HG03442 (cell line): ENCODE results near the gene B3GALT5.

Experiments
- ATAC-seq: cut with Tn5 transposase; IDR thresholded peaks from one replicate; pipeline ENCODE4 v1.9.1; 2021; ENCODE audit warnings: mild to moderate bottlenecking, moderate library complexity; ENCODE audit not compliant: unreplicated experiment

The B3GALT5 gene

DNA sequence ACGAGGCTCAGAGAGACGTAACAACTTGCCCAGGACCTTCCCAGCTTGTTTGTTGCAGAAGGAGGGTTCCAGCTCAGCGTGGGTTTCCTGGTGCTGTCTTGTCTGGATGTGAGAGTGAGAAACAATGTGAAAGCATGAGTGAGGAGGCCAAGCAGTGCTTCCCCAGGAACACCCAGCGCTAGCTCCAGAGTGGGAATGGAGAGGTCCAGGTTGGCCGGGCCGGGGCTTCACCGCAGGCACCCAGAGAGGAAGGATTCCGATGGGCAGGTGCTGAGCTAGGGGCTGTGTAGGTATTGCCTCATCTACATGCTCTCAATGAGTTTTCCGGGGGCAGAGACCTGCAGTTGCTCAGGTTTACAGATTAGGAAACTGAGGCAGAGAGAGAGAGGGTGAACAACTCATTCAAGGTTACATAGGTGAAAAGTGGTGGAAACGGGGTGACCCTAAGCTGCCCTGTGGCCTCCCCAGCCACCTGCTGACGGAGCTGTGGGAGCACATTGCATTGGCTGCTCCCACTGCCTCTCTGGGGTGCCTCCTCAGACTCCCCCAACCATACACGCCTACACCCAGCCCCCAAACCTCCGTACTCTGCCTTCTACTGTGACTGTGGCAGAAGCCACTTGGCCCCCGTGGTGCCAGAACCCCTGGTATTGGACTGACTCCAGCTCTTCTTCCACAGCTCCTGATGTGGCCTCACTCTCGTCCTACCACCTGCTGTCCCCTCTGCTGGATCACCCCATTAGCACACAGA, 51.2 kb downstream of the B3GALT5 start:
- ATAC-seq = no peak

DNA sequence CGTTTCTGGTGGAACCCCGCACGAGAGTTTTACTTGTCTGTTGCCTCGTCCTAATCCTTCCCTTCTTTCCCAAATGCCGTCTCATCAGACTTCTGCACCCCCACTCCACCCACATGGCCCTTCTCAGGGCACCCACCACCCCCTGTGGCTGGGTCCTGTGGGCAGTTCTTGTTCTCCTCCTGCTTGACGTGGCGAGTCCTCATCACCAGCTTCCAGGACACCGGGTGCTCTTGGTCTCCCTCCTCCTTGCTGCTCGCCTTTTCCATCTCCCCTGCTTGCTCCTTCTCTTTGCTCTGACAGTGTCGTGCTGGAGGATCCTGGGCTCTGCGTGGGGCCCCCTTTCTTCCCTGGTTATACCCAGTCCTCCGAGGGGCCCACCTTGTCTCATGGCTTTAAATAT, 51.8 kb downstream of the B3GALT5 start:
- ATAC-seq = no peak

DNA sequence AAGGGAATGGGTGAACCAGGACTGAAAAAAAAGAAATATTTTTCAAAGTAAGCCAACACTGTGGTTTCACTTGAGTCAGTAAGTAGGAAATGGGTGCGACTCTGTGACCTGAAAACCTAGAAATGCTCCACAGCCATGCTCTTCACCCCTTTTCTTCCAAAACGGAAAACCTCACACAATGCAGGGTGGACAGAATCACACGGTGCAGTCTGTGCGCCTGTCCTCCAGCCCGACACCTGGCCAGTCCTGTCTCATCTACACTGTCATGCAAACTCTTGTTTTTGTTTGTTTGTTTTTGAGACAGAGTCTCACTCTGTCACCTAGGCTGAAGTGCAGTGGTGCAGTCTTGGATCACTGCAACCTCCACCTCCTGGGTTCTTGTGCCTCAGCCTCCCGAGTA, 53.3 kb downstream of the B3GALT5 start:
- ATAC-seq = no peak

DNA sequence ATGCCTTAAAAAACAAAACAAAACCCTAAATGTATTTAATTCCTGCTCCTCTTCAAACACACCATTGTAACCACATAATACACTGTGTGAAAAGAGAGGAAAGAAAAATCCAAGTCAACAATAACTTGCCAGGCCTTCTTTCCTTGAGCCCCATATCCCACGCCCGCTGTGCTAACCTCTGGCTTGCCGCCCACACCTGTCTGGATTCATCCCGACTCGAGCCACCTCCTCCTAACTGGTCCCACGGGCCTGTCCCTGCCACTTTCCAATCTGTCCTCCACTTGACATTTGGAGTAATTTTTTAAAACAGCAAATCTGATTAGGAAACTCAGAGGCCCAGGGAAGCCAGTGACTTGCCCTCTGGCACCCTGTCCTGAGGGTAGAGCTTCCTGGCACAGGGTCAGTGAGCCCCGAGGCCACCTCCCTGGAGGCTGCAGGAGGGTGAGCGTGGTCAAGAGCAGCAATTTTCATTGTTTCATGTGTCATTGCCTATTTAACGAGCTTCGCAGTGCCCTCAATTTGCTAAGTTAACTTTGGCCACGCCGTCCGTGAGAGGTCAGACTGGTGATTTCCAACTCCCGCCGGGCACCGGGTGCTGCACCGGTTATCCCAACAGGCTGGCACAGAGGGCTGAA, 54.1 kb downstream of the B3GALT5 start:
- no peak for ATAC-seq

DNA sequence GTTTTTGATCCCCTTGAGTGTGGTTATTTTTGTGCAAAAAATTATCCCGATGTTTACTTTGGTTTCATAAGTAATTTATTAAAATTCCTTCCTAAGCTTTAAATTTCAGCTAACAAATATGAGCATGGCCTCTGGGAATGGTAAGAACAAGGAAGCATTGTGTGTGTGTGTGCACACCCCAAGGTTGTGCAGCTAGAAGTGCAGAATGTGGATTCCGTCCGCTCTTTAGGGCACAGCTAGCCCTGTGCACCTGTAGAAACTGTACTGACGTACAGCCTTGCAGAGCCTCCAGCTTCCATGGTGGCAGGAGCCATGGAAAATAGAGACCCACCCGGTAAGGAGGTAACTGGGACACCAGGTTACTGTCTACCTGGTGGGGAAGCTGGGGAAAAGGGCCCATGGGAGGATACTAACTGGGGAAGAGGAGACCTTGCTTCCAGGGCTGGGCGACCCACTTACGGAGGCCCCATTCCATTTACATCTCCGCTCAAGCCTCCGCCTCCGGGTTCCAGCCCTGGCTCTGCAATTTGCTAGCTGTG, 54.7 kb downstream of the B3GALT5 start:
- no peak for ATAC-seq

DNA sequence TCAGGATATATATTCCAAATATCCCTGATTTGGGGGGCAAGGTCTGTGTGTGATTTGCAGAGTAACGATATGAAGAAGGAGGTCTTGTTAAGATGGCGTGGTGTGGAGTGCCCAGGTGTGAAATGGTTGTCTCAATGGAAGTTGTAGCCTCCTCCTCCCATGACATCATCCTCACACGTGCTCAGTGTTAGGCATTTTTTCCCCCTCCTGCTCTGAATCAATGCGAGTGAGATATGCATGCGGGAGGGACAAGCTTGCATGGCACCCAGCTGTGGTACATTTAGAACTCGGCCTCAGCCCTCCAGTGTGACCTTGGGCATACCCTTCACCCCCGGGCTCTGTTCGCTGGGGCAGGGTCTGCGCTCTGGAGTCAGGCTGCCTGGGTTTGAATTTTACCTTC, 55.6 kb downstream of the B3GALT5 start:
- ATAC-seq = no peak

DNA sequence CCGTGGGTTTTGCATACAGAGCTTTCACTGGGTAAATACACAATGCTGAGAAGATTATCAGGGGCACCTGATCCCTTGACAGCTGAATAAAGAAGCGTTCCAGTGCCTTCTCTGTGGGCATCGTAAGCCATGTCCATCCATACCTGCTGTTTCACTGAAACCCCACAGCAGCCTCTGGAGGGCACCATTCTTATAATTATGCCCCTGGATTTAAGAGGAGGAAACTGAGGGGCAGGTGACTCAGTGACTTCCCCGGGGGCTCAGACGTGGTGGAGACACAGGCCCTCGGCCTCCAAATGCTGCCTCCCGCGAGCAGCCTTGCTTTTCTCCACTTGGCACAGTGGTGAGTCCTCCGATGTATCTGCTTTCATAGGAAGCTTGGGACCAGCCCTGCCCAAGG, 56.7 kb downstream of the B3GALT5 start:
- ATAC-seq = no peak

DNA sequence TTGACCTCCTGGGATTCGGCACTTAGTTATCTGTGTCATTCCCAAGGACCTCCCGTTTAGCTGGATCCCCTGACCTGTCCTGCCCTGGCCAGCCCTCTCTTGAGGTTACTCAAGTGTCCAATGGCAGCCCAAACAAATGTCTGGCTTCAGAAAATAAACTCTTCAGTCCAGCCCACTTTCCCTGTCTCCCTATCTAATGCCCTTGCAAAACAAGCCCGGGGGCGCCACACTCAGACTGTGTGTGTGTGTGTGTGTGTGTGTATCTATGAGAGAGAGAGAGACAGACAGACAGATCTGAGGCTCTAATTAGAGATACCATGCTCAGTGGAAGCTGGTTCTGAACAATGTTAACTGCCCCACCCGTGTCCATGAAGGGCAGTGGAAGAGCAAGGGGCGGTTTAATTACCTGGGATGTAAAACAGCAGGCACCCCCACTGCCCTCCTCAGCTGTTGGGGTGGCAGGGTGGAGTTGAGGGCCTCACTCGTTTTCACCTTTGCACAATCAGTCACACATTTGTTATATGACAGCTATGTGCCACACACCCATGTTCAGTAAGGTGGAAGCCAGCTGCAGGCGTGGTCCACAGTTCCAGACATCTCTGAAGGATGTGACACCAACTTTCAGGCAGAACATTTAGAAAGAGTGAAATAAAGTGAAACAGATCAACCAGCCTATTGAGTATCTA, 57.4 kb downstream of the B3GALT5 start:
- ATAC-seq = no peak

DNA sequence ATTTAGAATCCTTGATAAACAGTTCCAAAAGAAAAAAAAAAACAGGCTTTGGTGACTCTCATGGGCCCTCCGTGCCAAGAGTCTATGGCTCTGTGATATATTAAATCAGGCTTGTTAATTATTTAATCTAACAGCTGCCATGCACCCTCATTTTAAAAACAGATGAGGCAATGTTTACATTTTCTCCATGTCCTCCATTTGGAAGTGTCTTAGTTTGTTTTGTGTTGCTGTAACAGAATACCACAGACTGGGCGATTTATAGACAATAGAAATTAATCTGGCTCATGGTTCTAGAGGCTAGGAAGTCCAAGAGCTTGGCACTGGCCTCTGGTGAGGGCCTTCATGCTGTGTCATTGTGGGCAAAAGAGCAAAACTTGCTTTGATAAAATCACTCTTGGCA, 58.0 kb downstream of the B3GALT5 start:
- no peak for ATAC-seq

DNA sequence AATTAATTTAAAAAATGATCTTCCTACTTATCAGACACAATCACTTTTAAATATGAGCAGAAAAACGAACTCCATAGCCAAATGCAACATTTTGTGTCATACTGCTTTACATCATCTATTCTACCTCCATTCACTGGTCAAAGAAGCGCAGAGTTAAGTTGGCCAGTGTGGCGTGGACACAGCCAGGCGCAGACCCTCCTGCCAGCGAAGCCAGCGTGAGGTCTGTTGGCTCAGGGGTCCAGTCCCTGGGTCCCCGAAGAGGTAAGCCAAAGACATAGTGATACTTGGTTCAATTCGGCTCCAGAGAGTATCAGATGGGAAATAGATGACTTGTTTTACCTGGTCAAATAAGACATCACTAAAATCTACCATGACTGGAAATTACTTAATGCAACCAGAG, 59.2 kb downstream of the B3GALT5 start:
- ATAC-seq = no peak

DNA sequence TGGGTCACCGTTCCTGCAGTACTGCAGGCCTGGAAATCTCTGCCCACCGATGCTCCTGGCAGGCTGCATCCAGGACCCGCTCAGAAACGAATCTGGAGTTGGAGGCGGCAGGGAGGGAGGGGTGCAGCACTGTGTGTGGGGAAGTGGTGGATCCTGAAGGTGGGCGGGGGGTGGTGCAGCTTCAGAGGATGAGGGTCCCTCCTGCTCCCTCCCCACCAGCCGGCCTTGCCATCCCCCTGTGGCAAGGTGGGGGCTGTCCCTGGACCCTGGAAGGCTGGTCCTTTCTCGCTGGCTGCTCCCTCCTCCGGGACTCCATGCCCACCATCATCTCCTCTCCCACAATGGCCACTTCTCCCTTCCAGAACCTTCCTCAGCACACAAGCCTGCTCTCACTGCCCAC, 60.4 kb downstream of the B3GALT5 start:
- no peak for ATAC-seq

DNA sequence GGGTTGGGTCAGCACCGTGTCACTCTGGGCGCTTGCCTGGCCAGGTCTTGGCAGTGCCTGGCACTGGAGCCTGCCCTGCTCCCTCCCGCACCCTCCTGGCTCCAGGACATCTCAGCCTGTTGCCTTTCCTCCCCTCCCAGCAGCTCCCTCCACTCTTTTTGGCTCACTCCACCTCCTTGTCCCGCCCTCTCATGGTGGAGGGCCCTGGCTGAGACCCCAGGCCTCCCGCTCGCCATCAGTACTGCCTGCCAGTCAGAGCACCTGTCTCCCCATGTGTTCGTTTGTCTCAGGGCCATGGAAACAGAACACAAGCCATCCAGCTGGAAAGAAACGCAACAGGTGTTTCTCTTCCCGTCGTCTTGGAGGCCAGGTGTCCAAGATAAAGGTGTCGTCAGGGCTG, 61.0 kb downstream of the B3GALT5 start:
- no peak for ATAC-seq

- no peak for ATAC-seq
Measured at GRCh38 chr21:39674801-39675200, 62.1 kb downstream of the B3GALT5 start.

DNA sequence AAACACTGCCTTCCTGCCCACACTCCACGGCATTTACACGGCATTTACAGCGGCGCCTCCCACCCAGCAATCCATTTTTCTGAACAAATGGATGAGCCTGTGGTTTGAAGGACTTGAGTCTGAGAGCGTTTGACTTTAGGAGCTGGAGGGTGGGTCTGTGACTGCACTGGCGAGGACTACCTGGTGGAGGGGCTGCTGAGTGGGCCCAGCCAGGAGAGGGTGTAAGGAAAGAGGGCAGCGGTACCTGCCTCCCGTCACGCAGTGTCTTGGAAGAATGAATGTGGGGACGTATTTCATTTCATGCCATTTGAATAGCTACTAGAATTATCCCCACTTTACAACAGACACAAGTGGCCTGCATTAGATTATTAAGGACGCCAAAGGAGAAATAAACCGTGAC, 62.9 kb downstream of the B3GALT5 start:
- ATAC-seq = no peak

- ATAC-seq = peak; percentile 80
Measured at GRCh38 chr21:39675993-39676661, 63.4 kb downstream of the B3GALT5 start.

- no peak for ATAC-seq
Measured at GRCh38 chr21:39680216-39680615, 67.5 kb downstream of the B3GALT5 start.

- ATAC-seq = no peak
Measured at GRCh38 chr21:39681257-39681656, 68.5 kb downstream of the B3GALT5 start.

- no peak for ATAC-seq
Measured at GRCh38 chr21:39681845-39682244, 69.1 kb downstream of the B3GALT5 start.

DNA sequence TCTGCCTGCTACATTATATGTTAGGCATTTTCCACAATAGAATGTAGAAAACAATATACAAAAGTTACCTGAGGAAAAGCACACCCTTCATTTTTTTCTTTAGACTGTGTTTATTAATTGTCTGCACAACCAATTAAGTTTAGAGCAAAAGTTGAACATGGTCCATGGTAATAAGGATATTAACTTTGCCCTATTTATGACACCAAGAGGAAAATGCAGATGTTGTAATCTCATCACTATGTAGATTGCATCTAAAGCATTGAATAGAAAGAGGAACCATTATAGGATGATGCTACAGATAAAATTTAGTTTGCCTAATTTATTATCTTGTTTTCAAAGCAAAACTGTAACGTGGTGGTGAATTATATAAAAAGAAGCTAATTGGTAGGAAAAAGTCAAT, 72.5 kb downstream of the B3GALT5 start:
- ATAC-seq = no peak

- ATAC-seq = no peak
Measured at GRCh38 chr21:39685991-39686390, 73.3 kb downstream of the B3GALT5 start.
